K562 (cell line): ENCODE data around the gene ANKRD66.
"Not testable (repeated sequence)": the region's sequence is repeated elsewhere in the genome, so short reads cannot be mapped to it uniquely, and the experiment has no call there.

Source experiments
- ATF3 ChIP-seq, 2 experiments: fragments of 450-650 bp in 1 of 2; sonication (generic) in 1 of 2; formaldehyde crosslinking in 1 of 2; IDR thresholded peaks in 1 of 2; conservative IDR thresholded peaks in 1 of 2; 2 replicates each; pipeline versions ENCODE4 v1.6.1 to v1.8.1; 2016 to 2023; ENCODE audit warnings: mild to moderate bottlenecking in 2 of 2, moderate library complexity in 2 of 2, inconsistent platforms in 1 of 2, missing genetic modification reagents in 1 of 2
- EZH2 ChIP-seq: IDR thresholded peaks from 2 replicates; pipeline ENCODE4 v1.6.1; 2012; ENCODE audit warnings: low read depth, mild to moderate bottlenecking, inconsistent platforms, low read length, borderline replicate concordance
- GTF2B ChIP-seq: IDR thresholded peaks from 2 replicates; pipeline ENCODE4 v1.6.1; 2011; ENCODE audit not compliant: insufficient read length; ENCODE audit errors: extremely low read depth
- HIVEP1 ChIP-seq: fragments of 250-450 bp; sonication (Bioruptor Pico); IDR thresholded peaks from 2 replicates; pipeline ENCODE4 v1.4.0; 2020; ENCODE audit warnings: mild to moderate bottlenecking
- SREBF1 ChIP-seq: fragments of 150-350 bp; IDR thresholded peaks from 2 replicates; pipeline ENCODE4 v1.6.1; 2014; ENCODE audit warnings: antibody characterized with exemption, low read depth, low read length, borderline replicate concordance
- ZBTB34 ChIP-seq: fragments of 250-450 bp; sonication (Bioruptor Pico); IDR thresholded peaks from 2 replicates; pipeline ENCODE4 v1.8.0; 2021; ENCODE audit warnings: mild to moderate bottlenecking, moderate library complexity
- ZFP91 ChIP-seq: sonication (generic); formaldehyde crosslinking; IDR thresholded peaks from 2 replicates; pipeline ENCODE4 v1.8.0; 2022; ENCODE audit warnings: mild to moderate bottlenecking, missing genetic modification reagents
- ZNF24 ChIP-seq: fragments of 450-650 bp; IDR thresholded peaks from 2 replicates; pipeline ENCODE4 v1.6.1; 2016

- not testable (repeated sequence) for TF ChIP-seq ATF3 (IDR thresholded peaks at IDR 0.05); ATF3 (CRISPR knock-in tag; conservative IDR thresholded peaks at IDR 0.05); HIVEP1; GTF2B; EZH2; SREBF1; ZFP91 (CRISPR knock-in tag); ZBTB34 (CRISPR knock-in tag); ZNF24
Measured at GRCh38 chr6:46764280-46764679, 17.5 kb downstream of the ANKRD66 start.
